H1 (cell line): ENCODE results near the gene LRRC10. TPM values are rescaled to one million over a fixed set of nuclear protein-coding genes. Genes with fewer than 3 reads are reported as not detected.

ENCODE experiments used
- CTCF ChIA-PET: fragments of 300-600 bp; sonication (Branson Sonifier 250); formaldehyde crosslinking; loops from one replicate; lab custom pipeline; 2021; ENCODE audit not compliant: partially characterized antibody; lab: Charles Lee
- POLR2A ChIA-PET: fragments of 300-600 bp; sonication (Branson Sonifier 250); formaldehyde crosslinking; loops from one replicate; lab custom pipeline; 2021; ENCODE audit warnings: inconsistent platforms; ENCODE audit not compliant: partially characterized antibody; lab: Charles Lee
- DNase-seq, 2 experiments: peaks; one replicate each; pipeline versions ENCODE4 v3.0.0 to v3.0.0-alpha.2; 2010 to 2022; ENCODE audit warnings: low spot score in 2 of 2, low read depth in 1 of 2, mixed read lengths in 1 of 2
- FAIRE-seq: peaks from 2 replicates; lab custom pipeline; 2011; peaks lifted over from hg19 to GRCh38; lab: Jason Lieb, UNC
- H2AFZ ChIP-seq: 2 replicates; pipeline ENCODE4 v1.8.1; 2012; ENCODE audit warnings: low read length, inconsistent platforms
- H2AK5ac ChIP-seq: 2 replicates; pipeline ENCODE4 v1.6.1; 2013; ENCODE audit warnings: low read depth, low read length
- H2BK120ac ChIP-seq: replicated peaks from 2 replicates; pipeline ENCODE3; 2013; ENCODE audit warnings: low read depth, low read length, inconsistent platforms
- H2BK12ac ChIP-seq: 2 replicates; pipeline ENCODE4 v1.6.1; 2013; ENCODE audit warnings: low read depth, low read length
- H2BK15ac ChIP-seq: 2 replicates; pipeline ENCODE4 v1.6.1; 2013; ENCODE audit warnings: low read length
- H2BK20ac ChIP-seq: 2 replicates; pipeline ENCODE4 v1.6.1; 2013; ENCODE audit warnings: low read length
- H2BK5ac ChIP-seq: 2 replicates; pipeline ENCODE4 v1.6.1; 2013; ENCODE audit warnings: low read depth, low read length
- H3K14ac ChIP-seq: 2 replicates; pipeline ENCODE4 v1.6.1; 2013; ENCODE audit warnings: inconsistent platforms; ENCODE audit not compliant: insufficient read length
- H3K18ac ChIP-seq: 2 replicates; pipeline ENCODE4 v1.6.1; 2013; ENCODE audit warnings: low read length; ENCODE audit errors: extremely low read depth
- H3K23ac ChIP-seq: 2 replicates; pipeline ENCODE4 v1.6.1; 2013; ENCODE audit warnings: inconsistent platforms; ENCODE audit not compliant: insufficient read length
- H3K23me2 ChIP-seq: 2 replicates; pipeline ENCODE4 v1.6.1; 2013; ENCODE audit warnings: low read depth, low read length
- H3K27ac ChIP-seq: 2 replicates; pipeline ENCODE4 v1.6.1; 2011; ENCODE audit warnings: low read depth, low read length, inconsistent platforms
- H3K27me3 ChIP-seq, 4 experiments: replicated peaks in 1 of 4; 1 replicate in 1 of 4; 2 replicates in 3 of 4; pipeline versions ENCODE4 v1.6.1 to v1.8.1; 2011 to 2013; ENCODE audit warnings: low read length in 3 of 4, mild to moderate bottlenecking in 3 of 4, inconsistent platforms in 2 of 4, mixed read lengths in 2 of 4, moderate library complexity in 1 of 4; ENCODE audit not compliant: control insufficient read depth in 3 of 4, insufficient read depth in 3 of 4; ENCODE audit errors: extremely low read depth in 1 of 4
- H3K36me3 ChIP-seq, 4 experiments: 2 replicates each; pipeline versions ENCODE4 v1.6.1 to v1.8.1; 2011 to 2013; ENCODE audit warnings: mild to moderate bottlenecking in 4 of 4, low read length in 3 of 4, moderate library complexity in 2 of 4, control low read depth in 1 of 4, inconsistent platforms in 1 of 4; ENCODE audit not compliant: insufficient read depth in 4 of 4, control insufficient read depth in 2 of 4
- H3K4ac ChIP-seq: replicated peaks from 2 replicates; pipeline ENCODE3; 2013; ENCODE audit warnings: low read length, low read depth, mixed read lengths, inconsistent platforms; ENCODE audit not compliant: insufficient read length
- H3K4me1 ChIP-seq, 4 experiments: replicated peaks in 1 of 4; 1 replicate in 1 of 4; 2 replicates in 3 of 4; pipeline versions ENCODE4 v1.6.1 to v1.8.1; 2011 to 2013; ENCODE audit warnings: low read length in 3 of 4, inconsistent platforms in 2 of 4, mixed read lengths in 1 of 4; ENCODE audit not compliant: insufficient read depth in 4 of 4, control insufficient read depth in 3 of 4
- H3K4me2 ChIP-seq, 2 experiments: 2 replicates each; pipeline versions ENCODE4 v1.6.1 to v1.8.1; 2011 to 2013; ENCODE audit warnings: low read depth in 2 of 2, low read length in 2 of 2, control low read depth in 1 of 2, inconsistent platforms in 1 of 2, mild to moderate bottlenecking in 1 of 2; ENCODE audit not compliant: insufficient read depth in 1 of 2
- H3K4me3 ChIP-seq, 4 experiments: fragments of 200-600, 300-600 bp in 1 of 4; sonication (generic), shearing (Covaris generic), sonication (Bioruptor Twin) in 1 of 4; 2 replicates each; pipeline versions ENCODE4 v1.5.1 to v1.8.1; 2011 to 2016; ENCODE audit warnings: low read length in 4 of 4, low read depth in 3 of 4, control low read depth in 2 of 4, inconsistent platforms in 2 of 4, mild to moderate bottlenecking in 2 of 4, mixed read lengths in 1 of 4, moderate library complexity in 1 of 4; ENCODE audit not compliant: insufficient read depth in 2 of 4; ENCODE audit errors: extremely low read depth in 1 of 4
- H3K56ac ChIP-seq: replicated peaks from 2 replicates; pipeline ENCODE3; 2013; ENCODE audit warnings: low read depth, mild to moderate bottlenecking, mixed read lengths, low read length, inconsistent platforms; ENCODE audit not compliant: insufficient read length
- H3K79me1 ChIP-seq: 2 replicates; pipeline ENCODE4 v1.6.1; 2013; ENCODE audit warnings: low read depth, low read length, control low read depth
- H3K79me2 ChIP-seq, 2 experiments: 2 replicates each; pipeline versions ENCODE4 v1.6.1 to v1.8.1; 2012 to 2013; ENCODE audit warnings: low read length in 2 of 2, mild to moderate bottlenecking in 2 of 2, inconsistent platforms in 1 of 2; ENCODE audit not compliant: insufficient read depth in 2 of 2, control insufficient read depth in 1 of 2
- H3K9ac ChIP-seq, 4 experiments: replicated peaks in 1 of 4; 1 replicate in 1 of 4; 2 replicates in 3 of 4; pipeline versions ENCODE4 v1.6.1 to v1.8.1; 2011 to 2013; ENCODE audit warnings: low read depth in 3 of 4, low read length in 3 of 4, control low read depth in 2 of 4, mild to moderate bottlenecking in 2 of 4, moderate library complexity in 2 of 4, inconsistent platforms in 1 of 4; ENCODE audit errors: extremely low read depth in 1 of 4
- H3K9me3 ChIP-seq, 2 experiments: 2 replicates each; pipeline versions ENCODE4 v1.6.1 to v1.8.1; 2012 to 2013; ENCODE audit warnings: mild to moderate bottlenecking in 2 of 2, moderate library complexity in 2 of 2, control low read depth in 1 of 2, inconsistent platforms in 1 of 2, low read depth in 1 of 2, low read length in 1 of 2, mixed read lengths in 1 of 2; ENCODE audit not compliant: insufficient read depth in 2 of 2
- H4K20me1 ChIP-seq, 2 experiments: replicated peaks in 1 of 2; 2 replicates each; pipeline versions ENCODE3 to v1.8.1; 2011 to 2013; ENCODE audit warnings: inconsistent platforms in 2 of 2, low read length in 2 of 2, mild to moderate bottlenecking in 1 of 2; ENCODE audit not compliant: insufficient read depth in 2 of 2, control insufficient read depth in 1 of 2
- H4K5ac ChIP-seq: 2 replicates; pipeline ENCODE4 v1.6.1; 2013; ENCODE audit warnings: low read length, low read depth, mixed read lengths, inconsistent platforms; ENCODE audit not compliant: insufficient read length
- H4K8ac ChIP-seq: 2 replicates; pipeline ENCODE4 v1.8.0; 2013; ENCODE audit warnings: mild to moderate bottlenecking, moderate library complexity, low read length, inconsistent platforms; ENCODE audit not compliant: insufficient read depth; ENCODE audit errors: extremely low read depth
- H4K91ac ChIP-seq: replicated peaks from 2 replicates; pipeline ENCODE3; 2013; ENCODE audit warnings: low read length, mixed read lengths, inconsistent platforms; ENCODE audit not compliant: insufficient read length
- CHD1 ChIP-seq: IDR thresholded peaks from 2 replicates; pipeline ENCODE4 v1.6.1; 2012; ENCODE audit warnings: low read depth, low read length, improper control_type of control experiment
- JUN ChIP-seq: IDR thresholded peaks from 2 replicates; pipeline ENCODE4 v1.6.1; 2011; ENCODE audit warnings: low read depth, mild to moderate bottlenecking, improper control_type of control experiment, low read length
- KDM1A ChIP-seq: fragments of 200-600, 300-600 bp; sonication (generic); IDR thresholded peaks from 2 replicates; pipeline ENCODE4 v1.7.1; 2016; ENCODE audit warnings: mild to moderate bottlenecking, low read length, borderline replicate concordance
- NRF1 ChIP-seq: IDR thresholded peaks from 2 replicates; pipeline ENCODE4 v1.6.1; 2011; ENCODE audit warnings: mild to moderate bottlenecking, low read depth, low read length, improper control_type of control experiment
- RAD21 ChIP-seq, 2 experiments: IDR thresholded peaks in 1 of 2; conservative IDR thresholded peaks in 1 of 2; 2 replicates each; pipeline ENCODE4 v1.6.1; 2011; ENCODE audit warnings: low read depth in 2 of 2, low read length in 2 of 2, improper control_type of control experiment in 1 of 2, inconsistent platforms in 1 of 2, mild to moderate bottlenecking in 1 of 2, moderate library complexity in 1 of 2
- SIN3A ChIP-seq, 2 experiments: IDR thresholded peaks in 1 of 2; conservative IDR thresholded peaks in 1 of 2; 2 replicates each; pipeline ENCODE4 v1.6.1; 2011 to 2012; ENCODE audit warnings: low read length in 2 of 2, improper control_type of control experiment in 1 of 2, low read depth in 1 of 2, mild to moderate bottlenecking in 1 of 2
- TAF1 ChIP-seq: IDR thresholded peaks from 2 replicates; pipeline ENCODE4 v1.6.1; 2011; ENCODE audit warnings: mild to moderate bottlenecking, low read depth, low read length
- WGBS, 2 experiments: shearing (Covaris generic) in 1 of 2; methylation state at CpG; one replicate each; pipeline versions ENCODE4 v1.1.6 to v1.1.7; 2013 to 2015; ENCODE audit warnings: low lambda C conversion rate in 2 of 2, mixed read lengths in 2 of 2, inconsistent platforms in 1 of 2, low coverage in 1 of 2, missing lambda C conversion rate in 1 of 2; ENCODE audit not compliant: insufficient replicate concordance in 2 of 2, insufficient coverage in 1 of 2, insufficient read length in 1 of 2; ENCODE audit errors: extremely low coverage in 1 of 2, missing lambda C conversion rate in 1 of 2; 5-methylcytosine and 5-hydroxymethylcytosine counted together
- polyA plus RNA-seq, 7 experiments: library from polyadenylated mRNA; depleted of rRNA in 3 of 7; stranded (reverse) in 5 of 7; unstranded in 2 of 7; fragments of >200 nt in 5 of 7; fragments of 200-250 nt in 2 of 7; gene quantifications; 1 replicate in 5 of 7; 2 replicates in 1 of 7; 4 replicates in 1 of 7; pipeline versions ENCODE4 v1.2.1 to v1.2.3, GENCODE V29; 2011 to 2013; ENCODE audit warnings: missing spikeins in 2 of 7, mixed read lengths in 2 of 7
- total RNA-seq: library from RNA; stranded (reverse); fragmentation: NEBNext Ultra II Directional; extraction: Animal tissue kit (Norgen Biotek cat#: 25700); gene quantifications from 2 replicates; pipeline ENCODE4 v1.2.1, GENCODE V29; 2021

The LRRC10 gene
- total and polyA plus RNA-seq, 2 of the 8 experiments (the other 6 are each of a cell fraction or from before 2014, with no cell fraction given), result not detected

DNA sequence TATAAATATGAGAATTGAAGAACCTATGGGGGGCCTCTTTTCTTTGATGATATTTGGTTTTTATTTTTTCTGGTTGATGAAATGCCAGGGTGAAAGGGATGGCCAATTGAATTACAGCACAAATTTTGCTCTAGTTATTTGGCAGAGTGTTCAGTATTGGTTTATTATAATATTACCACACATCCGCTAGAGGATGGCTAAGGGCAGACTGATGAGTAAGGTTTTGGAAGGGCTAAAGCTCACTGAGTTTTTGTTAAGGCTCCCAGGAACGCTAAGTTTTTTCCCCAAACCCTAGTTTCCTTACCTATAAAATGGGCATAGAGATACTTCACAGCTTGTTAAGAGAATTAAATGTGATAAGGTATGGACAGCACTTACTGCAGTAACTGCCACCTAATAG, 34.3 kb upstream of the LRRC10 start:
- Histone ChIP-seq H2BK5ac (no peak overlapping the region), H3K9ac (no peak overlapping the region), H2AFZ (no peak overlapping the region), H3K23me2 (no peaks in the 10 kb centered on the region), H2BK20ac (no peak overlapping the region), H3K23ac (no peak overlapping the region), H2BK15ac (no peak overlapping the region), H2AK5ac (no peak overlapping the region), H3K27ac (no peak overlapping the region), H3K79me2 (no peaks in the 10 kb centered on the region), H3K9me3 (no peaks in the 10 kb centered on the region), H4K20me1 (no peaks in the 10 kb centered on the region), H2BK12ac (no peak overlapping the region), H3K4me1 (no peaks in the 10 kb centered on the region), H2BK120ac (no peak overlapping the region), H3K4ac (no peak overlapping the region), H3K4me3 (no peak overlapping the region), H3K18ac (no peak overlapping the region), H3K4me2 (no peak overlapping the region), H4K5ac (no peak overlapping the region), H3K79me1 (no peaks in the 10 kb centered on the region), H4K91ac (no peak overlapping the region), H4K8ac (no peak overlapping the region), H3K27me3 (no peaks in the 10 kb centered on the region), H3K14ac (no peak overlapping the region), H3K36me3 (no peaks in the 10 kb centered on the region), H3K56ac (no peak overlapping the region)
- ChIA-PET POLR2A (interaction anchor here (0.8 kb wide), 1 partner anchor 55 kb away, joined by 3 read pairs; no protein-coding TSS in a partner anchor), CTCF (interaction anchor here (3.0 kb wide), 1 partner anchor 15 kb away, joined by 16 read pairs; no protein-coding TSS in a partner anchor)
- FAIRE-seq, result no peak
- 92% methylated on average over 2 of the region's 2 CpGs; no CpG with 5 or more reads in 1 of the 2 experiments for whole genome bisulfite sequencing, 2 experiments
- TF ChIP-seq KDM1A, result no peak
- TF ChIP-seq SIN3A (conservative IDR thresholded peaks at IDR 0.05 in 1 of 2, IDR thresholded peaks at IDR 0.05 in 1 of 2; ENCODE audit: low read depth in 1 of 2, low read length in 2 of 2), result no peak
- TF ChIP-seq TAF1, result no peak
- no peak for TF ChIP-seq CHD1
- TF ChIP-seq JUN, result no peak
- TF ChIP-seq RAD21 (IDR thresholded peaks at IDR 0.05 in 1 of 2, conservative IDR thresholded peaks at IDR 0.05 in 1 of 2; ENCODE audit: low read depth in 2 of 2, low read length in 2 of 2), result no peak
- TF ChIP-seq NRF1, result no peak
- no peak for DNase-seq
